ENCODE measurements around the gene PSME3.
"Not testable (repeated sequence)": the region's sequence is repeated elsewhere in the genome, so short reads cannot be mapped to it uniquely, and the experiment has no call there.

Gene PSME3

DNA sequence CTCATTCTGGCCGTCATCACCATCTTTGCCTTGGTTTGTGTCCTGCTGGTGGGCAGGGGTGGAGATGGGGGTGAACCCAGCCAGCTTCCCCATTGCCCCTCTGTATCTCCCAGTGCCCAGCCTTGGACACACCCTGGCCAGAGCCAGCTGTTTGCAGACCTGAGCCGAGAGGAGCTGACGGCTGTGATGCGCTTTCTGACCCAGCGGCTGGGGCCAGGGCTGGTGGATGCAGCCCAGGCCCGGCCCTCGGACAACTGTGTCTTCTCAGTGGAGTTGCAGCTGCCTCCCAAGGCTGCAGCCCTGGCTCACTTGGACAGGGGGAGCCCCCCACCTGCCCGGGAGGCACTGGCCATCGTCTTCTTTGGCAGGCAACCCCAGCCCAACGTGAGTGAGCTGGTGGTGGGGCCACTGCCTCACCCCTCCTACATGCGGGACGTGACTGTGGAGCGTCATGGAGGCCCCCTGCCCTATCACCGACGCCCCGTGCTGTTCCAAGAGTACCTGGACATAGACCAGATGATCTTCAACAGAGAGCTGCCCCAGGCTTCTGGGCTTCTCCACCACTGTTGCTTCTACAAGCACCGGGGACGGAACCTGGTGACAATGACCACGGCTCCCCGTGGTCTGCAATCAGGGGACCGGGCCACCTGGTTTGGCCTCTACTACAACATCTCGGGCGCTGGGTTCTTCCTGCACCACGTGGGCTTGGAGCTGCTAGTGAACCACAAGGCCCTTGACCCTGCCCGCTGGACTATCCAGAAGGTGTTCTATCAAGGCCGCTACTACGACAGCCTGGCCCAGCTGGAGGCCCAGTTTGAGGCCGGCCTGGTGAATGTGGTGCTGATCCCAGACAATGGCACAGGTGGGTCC lies 18.4 kb downstream of the PSME3 start:
- DNase-seq: not testable (repeated sequence)

DNA sequence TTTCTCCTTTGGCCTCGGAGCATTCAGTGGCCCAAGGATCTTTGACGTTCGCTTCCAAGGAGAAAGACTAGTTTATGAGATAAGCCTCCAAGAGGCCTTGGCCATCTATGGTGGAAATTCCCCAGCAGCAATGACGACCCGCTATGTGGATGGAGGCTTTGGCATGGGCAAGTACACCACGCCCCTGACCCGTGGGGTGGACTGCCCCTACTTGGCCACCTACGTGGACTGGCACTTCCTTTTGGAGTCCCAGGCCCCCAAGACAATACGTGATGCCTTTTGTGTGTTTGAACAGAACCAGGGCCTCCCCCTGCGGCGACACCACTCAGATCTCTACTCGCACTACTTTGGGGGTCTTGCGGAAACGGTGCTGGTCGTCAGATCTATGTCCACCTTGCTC lies 19.2 kb downstream of the PSME3 start:
- DNase-seq: no peak

DNA sequence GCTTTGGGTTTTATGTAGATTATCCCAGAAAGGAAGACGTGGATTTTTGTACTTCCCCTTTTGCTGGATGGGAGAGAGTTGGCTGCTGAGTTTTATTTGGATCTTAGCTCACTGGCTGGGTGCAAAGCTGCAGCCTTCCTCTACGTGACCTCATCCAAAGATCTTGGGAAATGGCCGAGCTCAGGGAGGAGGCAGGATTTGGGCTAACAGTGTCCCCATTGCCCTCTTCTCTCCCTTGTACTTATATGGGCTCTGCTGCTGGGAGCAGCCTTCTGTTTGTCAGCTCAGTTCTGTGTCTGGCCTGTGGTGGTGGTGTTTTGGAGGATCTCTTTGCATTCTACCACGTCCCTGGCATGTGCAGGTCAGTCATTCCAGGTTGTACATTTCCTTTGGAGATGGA lies 19.8 kb downstream of the PSME3 start:
- DNase-seq: peak; percentile 22 to 33

DNA sequence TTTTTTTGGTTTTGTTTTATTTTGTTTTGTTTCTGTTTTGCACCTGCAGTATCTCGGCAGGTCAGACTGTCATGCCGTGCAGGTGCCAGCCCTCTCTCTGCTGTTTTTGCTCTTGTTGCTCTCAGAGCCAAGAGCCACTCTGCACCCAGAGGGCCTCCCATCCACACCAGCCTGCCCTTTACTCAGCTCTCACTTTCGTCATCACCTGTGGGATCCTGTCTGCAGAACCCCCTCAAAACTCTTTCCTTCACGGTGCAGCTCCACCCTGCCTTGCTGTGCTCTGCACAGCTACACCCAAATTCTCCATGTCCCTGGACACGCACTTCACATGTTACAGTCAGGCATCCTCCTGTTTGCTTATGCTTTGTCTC lies 20.4 kb downstream of the PSME3 start:
- DNase-seq: no peak

DNA sequence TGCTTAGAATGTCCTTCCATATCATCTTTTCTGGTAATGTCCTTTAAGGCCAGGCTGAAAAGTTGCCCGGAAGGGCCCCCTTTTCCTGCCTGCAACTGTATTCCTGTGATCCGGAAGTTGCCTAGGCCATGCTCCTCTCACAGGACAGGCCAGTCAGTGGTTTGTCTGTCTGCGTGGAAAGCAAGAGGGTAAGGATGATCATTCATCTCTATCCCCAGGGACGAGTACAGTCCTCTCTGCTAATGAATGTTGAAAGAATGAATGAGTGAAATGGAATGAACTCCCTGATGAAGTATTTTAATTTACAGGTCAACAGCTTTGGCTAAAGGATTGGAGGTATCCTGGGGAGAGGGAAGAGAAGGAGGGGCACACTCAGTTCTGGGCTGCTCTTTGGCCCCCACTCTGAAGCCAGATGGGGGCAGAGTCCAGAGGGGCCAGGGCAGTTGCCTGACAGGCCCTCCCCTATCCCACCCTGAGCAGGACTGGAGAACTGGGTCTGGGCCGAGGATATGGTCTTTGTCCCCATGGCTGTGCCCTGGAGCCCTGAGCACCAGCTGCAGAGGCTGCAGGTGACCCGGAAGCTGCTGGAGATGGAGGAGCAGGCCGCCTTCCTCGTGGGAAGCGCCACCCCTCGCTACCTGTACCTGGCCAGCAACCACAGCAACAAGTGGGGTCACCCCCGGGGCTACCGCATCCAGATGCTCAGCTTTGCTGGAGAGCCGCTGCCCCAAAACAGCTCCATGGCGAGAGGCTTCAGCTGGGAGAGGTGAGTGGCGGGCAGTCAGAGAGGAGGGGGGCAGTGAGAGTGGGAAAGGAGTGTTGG lies 21.0 kb downstream of the PSME3 start:
- no peak for DNase-seq

DNA sequence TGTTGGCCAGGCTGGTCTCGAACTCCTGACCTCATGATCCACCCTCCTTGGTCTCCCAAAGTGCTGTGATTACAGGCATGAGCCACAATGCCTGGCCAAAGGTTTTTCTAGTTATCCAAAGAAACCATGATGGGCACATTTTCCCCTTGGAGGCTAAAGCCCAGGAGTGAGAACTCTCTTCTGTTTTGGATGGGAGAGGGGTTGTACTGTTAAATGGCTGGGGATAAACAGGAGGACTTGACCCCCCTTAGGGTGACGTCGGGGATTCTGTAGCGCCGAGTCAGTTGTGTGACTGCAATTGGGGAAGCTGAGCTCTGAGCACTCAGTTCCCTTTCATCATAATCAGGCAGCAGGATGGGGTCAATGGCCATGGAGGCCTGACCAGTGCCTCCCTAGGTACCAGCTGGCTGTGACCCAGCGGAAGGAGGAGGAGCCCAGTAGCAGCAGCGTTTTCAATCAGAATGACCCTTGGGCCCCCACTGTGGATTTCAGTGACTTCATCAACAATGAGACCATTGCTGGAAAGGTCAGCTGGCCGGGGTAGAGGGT lies 21.9 kb downstream of the PSME3 start:
- no peak for DNase-seq

DNA sequence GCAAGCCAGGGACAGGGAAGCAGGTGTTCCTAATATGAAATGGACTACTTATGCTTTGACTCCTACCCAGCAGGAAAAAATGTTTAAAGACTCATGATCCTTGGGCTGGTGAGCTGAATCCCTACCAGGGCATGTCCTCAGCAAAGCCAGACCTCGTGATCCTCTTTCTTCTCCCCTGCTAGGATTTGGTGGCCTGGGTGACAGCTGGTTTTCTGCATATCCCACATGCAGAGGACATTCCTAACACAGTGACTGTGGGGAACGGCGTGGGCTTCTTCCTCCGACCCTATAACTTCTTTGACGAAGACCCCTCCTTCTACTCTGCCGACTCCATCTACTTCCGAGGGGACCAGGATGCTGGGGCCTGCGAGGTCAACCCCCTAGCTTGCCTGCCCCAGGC lies 22.9 kb downstream of the PSME3 start:
- DNase-seq: not testable (repeated sequence)

DNA sequence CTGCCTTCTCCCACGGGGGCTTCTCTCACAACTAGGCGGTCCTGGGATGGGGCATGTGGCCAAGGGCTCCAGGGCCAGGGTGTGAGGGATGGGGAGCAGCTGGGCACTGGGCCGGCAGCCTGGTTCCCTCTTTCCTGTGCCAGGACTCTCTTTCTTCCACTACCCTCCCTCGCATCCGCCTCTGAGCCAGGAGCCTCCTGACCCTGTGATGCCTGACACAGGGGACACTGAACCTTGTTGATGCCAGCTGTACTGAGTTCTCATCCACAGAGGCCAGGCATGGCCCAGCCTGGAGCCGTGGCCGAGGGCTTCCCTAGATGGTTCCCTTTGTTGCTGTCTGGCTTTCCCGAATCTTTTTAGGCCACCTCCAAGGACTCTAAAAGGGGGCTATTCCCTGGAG lies 23.3 kb downstream of the PSME3 start:
- DNase-seq: not testable (repeated sequence)

DNA sequence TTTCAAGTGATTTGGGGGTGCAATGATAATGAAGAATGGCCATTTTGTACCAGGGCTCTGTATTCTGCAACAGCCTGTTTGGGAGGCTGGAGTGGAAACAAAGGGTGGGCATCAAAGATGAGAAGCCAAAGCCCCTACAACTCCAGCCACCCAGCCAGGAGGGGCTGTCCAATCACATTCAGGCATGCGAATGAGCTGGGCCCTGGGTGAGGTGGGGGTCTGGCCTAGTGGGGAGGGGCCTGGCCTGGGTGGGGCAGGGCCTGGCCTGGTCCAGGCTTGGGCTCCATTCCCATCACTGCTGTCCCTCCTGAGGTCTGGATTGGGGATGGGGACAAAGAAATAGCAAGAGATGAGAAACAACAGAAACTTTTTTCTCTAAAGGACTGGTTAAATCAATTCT lies 24.2 kb downstream of the PSME3 start:
- DNase-seq: no peak

DNA sequence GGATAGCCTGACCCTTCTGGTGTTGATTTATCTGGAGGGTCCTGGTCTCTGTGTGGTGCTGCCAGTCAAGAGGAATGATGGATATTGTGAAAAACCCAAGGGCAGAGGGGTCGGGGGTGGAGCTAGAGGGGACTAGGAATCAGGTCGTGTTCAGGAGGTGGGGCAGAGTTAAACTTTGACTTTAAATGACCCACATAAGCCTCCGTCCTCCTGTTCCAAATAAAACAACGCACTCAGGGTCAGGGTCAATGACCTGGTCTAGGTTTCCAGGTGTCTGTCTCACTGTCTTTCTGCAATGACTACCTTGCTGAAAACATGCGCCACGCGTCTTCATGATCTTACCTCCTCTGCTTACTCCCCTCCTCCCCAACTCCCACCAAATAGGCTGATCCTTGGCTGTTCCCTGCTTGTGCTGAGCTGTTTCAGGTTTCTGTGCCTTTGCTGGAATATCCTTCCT lies 32.5 kb downstream of the PSME3 start:
- no peak for DNase-seq

DNA sequence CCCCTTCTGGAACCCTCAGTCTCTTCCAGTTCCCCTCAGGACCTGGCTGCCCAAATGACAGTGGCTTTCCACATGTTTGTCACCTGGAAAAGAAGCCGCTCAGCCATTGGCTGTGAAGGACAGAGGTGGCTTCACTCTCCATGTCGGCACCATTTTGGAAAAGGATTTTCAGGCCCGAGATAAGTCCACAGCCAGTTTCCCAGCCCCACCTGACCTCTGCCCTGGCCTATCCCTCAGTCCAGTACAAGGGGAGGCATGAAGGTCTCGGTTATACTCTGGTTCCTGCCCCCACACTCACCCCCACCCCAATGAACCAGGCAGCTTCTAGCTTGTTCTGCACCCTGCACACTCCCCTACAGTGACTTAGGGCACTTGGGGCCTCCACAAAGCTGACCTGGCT lies 33.0 kb downstream of the PSME3 start:
- no peak for DNase-seq

DNA sequence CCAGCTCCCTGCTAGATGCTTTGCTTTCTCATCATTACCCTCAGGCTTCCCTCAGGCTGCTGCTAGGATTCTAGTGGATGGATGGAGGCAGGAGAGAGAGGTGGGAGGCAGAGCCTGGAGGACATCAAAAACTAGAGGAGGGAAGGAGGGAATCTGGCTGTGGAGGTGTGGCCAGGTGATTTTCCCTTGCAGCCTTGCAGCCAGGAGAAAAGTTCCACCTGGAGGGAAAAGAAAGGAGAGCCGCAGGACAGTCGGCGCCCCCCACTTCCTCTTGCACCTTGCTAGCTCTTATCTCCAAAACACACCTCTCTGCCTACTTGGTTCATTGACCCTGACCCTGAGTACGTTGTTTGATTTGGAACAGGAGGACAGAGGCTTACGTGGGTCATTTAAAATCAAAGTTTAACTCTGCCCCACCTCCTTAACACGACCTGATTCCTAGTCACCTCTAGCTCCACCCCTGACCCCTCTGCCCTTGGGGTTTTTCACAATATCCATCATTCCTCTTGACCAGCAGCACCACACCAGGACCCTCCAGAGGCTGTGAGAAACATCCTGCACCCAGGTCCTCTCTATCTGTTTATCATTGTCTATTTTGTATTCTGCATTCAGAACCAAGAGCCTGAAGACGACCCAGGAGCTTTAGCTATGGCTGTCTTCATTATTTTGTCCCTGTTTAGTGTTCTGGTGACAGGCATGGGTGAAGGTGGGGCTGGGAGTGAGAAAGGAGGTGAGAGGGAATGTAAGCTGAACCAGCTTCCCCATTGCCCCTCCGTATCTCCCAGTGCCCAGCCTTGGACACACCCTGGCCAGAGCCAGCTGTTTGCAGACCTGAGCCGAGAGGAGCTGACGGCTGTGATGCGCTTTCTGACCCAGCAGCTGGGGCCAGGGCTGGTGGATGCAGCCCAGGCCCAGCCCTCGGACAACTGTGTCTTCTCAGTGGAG lies 33.7 kb downstream of the PSME3 start:
- DNase-seq: no peak

DNA sequence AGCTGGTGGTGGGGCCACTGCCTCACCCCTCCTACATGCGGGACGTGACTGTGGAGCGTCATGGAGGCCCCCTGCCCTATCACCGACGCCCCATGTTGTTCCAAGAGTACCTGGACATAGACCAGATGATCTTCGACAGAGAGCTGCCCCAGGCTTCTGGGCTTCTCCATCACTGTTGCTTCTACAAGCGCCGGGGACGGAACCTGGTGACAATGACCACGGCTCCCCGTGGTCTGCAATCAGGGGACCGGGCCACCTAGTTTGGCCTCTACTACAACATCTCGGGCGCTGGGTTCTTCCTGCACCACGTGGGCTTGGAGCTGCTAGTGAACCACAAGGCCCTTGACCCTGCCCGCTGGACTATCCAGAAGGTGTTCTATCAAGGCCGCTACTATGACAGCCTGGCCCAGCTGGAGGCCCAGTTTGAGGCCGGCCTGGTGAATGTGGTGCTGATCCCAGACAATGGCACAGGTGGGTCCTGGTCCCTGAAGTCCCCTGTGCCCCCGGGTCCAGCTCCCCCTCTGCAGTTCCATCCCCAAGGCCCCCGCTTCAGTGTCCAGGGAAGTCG lies 34.6 kb downstream of the PSME3 start:
- DNase-seq: not testable (repeated sequence)

DNA sequence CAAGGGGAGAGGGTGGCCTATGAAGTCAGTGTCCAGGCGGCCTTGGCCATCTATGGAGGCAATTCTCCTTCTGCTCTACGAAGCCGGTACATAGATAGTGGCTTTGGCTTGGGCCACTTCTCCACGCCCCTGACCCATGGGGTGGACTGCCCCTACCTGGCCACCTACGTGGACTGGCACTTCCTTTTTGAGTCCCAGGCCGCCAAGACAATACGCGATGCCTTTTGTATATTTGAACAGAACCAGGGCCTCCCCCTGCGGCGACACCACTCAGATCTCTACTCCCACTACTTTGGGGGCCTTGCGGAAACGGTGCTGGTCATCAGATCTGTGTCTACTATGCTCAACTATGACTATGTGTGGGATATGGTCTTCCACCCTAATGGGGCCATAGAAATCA lies 35.1 kb downstream of the PSME3 start:
- no peak for DNase-seq

DNA sequence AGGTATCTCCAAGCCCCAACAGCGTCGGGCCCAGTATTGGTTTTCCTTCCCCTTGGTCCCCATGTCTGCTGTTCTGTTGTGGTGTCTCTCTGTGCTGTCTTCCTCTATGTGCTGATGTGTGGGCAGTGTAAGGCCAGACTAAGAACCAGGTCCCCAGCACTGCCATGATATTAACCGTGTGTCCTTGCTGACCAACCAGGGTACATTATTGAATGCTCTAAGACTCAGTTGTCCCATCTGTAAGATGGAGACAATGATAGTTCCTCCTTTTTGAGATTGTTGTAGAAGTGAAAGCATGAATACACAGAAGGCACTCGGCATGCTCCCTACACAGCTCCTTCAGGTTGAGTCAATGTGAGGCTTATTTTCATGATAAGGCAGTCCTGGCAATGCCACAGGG lies 38.5 kb downstream of the PSME3 start:
- DNase-seq: no peak

DNA sequence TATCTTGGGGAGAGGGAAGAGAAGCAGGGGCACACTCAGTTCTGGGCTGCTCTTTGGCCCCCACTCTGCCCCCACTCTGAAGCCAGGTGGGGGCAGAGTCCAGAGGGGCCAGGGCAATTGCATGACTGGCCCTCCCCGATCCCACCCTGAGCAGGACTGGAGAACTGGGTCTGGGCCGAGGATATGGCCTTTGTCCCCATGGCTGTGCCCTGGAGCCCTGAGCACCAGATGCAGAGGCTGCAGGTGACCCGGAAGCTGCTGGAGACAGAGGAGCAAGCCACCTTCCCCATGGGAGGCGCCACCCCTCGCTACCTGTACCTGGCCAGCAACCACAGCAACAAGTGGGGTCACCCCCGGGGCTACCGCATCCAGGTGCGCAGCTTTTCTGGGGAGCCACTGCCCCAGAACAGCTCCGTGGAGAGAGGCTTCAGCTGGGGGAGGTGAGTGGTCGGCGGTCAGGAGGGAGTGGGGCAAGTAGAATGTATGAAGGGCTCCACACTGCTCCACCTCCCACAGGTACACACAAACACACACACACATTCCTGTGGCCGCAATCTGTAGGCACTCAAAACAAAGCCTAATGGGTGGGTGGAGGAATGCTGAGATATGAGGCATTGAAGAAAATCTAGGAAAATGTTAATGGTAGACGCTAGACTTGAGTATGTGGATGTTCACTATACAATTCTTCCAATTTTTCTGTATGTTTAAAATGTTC lies 39.2 kb downstream of the PSME3 start:
- no peak for DNase-seq

DNA sequence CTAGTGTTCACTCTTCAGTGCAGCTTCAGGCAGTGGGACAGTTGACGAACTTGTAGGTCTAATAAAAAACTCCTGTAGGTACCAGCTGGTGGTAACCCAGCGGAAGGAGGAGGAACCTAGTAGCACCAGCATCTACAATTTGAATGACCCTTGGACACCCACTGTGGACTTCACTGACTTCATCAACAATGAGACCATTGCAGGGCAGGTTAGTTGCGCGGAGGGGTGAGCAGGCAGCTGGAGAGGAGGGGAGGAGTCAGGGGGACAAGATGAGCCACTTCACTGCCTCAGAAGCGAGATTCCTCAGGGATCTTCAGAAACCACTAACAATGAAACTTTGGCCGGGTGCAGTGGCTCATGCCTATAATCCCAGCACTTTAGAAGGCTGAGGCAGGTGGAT lies 40.1 kb downstream of the PSME3 start:
- DNase-seq: no peak

DNA sequence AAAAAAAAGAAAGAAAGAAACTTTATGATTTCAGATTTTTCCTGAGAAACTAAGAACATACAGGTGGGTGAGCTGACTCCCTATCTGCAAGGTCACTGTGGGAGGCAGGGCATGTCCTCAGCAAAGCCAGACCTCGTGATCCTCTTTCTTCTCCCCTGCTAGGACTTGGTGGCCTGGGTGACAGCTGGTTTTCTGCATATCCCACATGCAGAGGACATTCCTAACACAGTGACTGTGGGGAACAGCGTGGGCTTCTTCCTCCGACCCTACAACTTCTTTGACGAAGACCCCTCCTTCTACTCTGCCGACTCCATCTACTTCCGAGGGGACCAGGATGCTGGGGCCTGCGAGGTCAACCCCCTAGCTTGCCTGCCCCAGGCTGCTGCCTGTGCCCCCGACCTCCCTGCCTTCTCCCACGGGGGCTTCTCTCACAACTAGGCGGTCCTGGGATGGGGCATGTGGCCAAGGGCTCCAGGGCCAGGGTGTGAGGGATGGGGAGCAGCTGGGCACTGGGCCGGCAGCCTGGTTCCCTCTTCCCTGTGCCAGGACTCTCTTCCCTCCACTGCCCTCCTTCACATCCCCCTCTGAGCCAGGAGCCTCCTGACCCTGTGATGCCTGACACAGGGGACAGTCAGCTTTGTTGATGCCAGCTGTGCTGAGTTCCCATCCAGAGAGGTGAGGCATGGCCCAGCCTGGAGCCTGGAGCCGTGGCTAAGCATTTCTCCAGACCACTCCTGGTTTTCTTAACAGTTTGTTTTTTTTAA lies 40.9 kb downstream of the PSME3 start:
- DNase-seq: not testable (repeated sequence)

DNA sequence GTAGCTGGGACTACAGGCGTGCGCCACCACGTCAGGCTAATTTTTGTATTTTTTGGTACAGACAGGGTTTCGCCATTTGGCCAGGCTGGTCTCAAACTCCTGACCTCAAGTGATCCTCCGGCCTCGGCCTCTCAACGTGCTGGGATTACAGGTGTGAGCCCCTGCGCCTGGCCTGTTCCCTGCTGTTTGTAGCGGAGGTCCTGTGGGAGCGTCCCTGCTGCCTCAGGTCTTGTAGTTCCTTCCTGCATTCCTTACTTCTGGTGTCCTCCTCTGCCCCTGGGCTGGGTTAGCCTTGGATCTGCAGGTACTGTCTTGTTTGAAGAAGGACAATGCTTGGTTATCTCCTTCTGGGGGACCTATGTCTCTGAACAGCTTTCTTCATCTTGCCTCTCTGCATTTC lies 43.8 kb downstream of the PSME3 start:
- DNase-seq: no peak

DNA sequence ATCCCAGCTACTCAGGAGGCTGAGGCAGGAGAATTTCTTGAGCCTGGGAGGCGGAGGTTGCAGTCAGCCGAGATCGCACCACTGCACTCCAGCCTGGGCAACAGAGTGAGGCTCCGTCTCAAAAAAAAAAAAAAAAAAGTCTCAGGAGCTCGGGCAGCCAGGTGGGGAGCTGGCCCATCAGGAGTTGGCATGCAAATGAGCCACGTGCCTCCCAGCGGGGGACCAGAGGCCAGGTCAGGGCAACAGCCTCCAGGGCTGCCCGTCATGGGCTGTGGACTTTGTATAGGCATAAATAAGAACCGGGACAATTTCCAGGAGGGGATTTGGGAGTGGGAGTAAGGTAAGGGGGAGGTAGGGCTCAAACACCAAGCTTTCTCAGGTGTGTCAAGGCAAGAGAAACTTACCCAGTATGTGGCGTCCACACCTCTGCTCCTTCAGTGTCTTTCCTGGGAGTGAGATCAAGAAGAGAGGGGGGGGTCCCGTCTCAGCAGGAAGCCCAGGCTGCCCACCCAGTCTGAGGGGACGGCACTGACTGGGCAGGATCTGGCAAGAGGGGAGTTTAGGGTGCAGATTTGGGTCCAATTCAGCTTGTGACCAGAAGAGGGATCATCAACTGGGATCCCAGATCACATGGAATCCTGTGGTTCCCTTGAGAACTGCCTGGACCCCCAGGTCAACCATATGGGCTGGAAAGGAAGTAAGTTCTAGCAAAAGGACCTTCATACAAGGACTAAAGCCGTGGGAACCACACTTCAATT lies 45.1 kb downstream of the PSME3 start:
- no peak for DNase-seq

All from Kasumi-1 (cell line).